Activated T-cell treated with anti-CD3 and anti-CD28 coated beads for 24 hours (primary cell): ENCODE results near the gene HOXD3.

ENCODE experiments used
- DNase-seq: peaks from one replicate; pipeline ENCODE4 v3.0.0-alpha.2; 2020; ENCODE audit warnings: low read depth

The HOXD3 gene

DNA sequence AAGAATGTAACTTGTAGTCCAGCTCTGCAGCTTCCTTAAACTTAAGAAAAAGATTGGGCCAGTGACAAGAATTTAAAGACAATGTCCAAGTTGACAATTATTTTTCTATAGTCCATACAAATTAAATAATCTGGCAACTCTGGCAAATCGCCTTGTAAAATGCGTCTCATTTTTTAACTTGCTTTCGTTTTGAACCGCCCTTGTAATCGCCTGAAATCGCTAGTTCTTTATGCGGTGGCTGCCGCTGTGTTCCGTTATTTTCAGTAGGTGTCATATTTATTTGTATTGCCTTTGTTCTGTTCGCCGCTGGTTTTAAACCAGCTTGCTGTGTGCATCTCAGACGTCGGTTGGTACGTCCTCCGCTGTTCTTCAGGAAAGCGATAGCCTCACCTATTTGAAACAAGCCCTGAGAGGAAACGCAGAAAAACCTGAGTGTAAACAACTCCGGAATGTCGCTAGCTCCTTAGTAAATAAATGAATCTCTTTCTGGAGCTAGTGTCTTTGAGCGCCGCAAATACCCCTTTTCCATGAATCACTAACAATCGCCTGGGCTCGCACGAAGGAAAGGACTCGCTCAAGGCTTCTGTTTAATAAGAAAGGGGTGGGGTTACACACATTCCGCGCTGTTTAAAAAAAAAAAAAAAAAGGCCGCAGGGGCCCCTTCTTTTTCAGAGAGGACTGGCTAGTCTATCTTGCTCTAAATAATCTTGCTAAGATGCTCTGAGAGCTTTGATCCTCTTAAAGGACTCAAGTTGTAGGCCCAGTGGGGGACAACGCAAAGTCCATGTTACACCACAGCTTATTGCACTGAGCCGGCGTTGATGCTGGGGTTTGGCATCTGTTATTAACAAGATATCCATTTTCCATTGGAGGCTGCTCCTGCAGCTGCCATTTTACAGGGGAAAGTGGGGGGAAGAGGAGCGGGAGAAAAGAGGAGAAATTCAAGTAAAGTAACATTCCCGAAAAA, 24.6 kb upstream of the HOXD3 start:
- DNase-seq: no peak

DNA sequence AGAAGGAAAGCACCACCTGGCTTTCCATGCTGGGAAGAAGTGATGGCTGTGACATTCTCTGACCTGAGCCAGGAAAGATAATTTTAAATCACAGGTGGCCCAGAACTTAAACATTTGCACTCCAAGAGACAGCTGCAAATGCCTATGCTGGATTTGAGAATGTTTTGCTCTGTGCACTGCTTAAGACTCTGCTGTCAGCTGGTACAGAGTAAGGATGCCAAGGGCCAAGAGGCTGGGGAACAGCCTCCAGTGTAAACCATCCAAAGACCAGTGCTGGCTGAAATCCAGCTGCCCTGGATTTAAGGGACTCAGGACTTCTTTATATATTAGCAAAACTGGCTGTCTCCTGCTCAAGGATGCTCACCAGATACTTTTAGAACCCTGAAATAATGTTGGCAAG, 23.7 kb upstream of the HOXD3 start:
- no peak for DNase-seq

DNA sequence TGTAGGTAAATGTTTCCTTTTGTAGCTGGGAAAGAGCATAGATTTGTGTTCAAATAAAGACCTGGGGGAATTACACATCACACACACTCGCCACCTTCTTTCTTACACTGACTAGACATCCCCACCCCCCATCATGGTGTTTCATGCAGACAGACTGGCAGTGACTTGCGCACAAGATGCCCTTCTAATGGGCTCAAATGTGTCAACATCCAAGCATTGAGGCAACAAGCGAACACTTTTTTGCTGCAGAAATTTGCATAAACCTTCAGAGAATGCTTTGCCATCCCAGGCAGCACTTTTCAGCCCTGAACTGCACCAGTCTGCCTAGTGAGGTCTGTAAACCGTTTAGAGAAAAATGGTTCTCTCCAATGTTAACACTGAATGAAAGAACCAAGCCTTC, 23.1 kb upstream of the HOXD3 start:
- DNase-seq: no peak

DNA sequence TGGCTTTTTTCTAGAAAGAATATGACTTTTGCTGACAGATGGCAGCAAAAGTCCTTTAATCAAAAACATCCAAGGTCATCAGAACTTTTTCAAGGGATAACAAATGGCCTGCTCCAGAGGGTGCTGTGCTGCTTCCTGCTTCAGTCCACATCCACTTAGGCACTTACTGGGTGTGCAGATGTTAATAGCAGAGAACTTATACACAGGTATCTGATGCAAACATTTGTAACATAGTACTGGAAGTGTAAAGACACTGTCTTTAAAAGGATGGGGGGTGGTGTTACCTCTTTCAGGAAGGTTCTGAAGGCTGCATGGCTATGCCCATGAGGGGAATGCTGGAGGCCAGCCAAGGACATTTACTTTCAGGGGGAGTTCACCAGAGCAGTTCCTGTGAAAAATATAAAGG, 22.1 kb upstream of the HOXD3 start:
- DNase-seq: no peak

DNA sequence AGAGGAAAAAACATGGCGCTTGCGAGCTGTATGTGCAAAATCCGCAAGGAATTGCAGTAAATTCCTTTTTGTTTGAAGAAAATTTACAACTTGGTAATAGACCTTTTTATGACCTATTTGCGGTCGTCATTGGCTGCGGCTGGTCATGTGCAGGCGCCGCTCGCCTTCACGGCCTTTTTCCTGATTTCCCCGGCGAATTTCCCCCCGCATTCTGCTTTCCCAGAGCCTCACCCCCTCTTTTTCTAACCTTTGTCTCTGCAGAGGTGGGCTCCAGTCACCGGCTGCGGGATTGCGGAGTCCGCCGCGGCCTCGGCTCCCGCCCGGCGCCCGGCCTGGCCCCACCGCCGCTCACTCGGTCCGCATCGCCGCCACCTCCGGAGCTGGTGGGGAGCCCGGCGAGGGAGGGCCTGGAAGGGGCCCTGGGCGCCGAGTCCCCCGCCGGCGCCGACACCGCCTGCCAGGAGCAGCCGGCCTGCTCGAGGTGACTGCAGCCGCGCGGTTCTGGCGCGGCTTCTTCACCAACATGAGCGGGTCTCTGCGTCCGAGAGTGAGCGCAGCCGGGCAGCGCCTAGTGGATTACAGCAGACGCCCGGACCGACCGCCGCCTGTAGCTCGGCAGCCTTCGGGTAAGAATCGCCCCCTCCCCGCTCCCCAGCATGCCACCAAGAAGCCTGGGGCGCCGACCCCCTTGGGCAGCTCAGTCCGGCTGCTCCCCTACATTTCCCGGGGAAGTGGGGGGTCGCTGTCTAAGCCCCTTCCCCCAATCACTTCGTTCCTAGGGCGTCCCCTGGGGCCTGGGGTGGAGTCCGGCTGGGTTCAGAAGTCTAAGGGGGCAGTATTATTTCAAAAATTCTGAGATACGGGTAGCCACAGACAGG, 20.5 kb upstream of the HOXD3 start:
- no peak for DNase-seq

DNA sequence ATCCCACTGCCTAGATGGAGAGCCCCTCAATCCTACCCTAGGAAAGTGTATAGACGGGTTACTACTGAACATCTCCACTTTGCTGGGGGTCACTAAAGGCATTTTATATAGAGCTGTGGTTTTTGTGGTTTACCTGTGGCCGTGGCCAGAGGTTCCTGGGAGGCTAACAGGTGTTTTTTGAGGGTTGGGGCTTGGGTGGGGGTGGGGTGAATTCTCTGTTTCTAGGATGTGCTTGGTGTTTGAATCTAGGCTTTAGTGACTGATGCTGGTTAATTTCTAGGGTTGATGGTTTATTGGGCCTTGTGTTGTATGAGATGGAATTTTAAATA, 19.9 kb upstream of the HOXD3 start:
- DNase-seq: no peak

DNA sequence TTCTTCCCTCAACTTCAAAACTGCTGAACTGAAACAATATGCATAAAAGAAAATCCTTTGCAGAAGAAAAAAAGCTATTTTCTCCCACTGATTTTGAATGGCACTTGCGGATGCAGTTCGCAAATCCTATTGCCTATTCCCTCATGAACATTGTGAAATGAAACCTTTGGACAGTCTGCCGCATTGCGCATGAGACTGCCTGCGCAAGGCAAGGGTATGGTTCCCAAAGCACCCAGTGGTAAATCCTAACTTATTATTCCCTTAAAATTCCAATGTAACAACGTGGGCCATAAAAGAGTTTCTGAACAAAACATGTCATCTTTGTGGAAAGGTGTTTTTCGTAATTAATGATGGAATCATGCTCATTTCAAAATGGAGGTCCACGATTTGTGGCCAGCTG, 19.2 kb upstream of the HOXD3 start:
- no peak for DNase-seq

DNA sequence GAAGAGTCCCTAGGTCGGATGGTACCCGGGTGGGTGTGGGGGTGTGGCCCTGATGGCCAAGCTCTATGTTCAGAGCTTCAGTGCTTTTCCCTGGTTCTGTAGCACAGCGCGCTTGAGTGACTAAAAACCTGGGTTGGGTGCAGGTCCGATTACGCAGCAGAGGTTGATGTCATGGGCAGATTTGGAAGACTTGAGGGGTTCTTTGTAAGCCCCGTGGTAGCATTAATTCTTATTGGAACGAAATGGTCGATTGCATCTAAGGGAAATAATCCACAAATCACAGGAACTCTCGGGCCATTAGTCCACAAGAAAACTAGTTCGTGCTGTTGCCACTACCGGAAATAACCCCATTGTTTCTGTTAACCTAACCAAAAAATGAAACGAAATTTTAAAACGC, 18.6 kb upstream of the HOXD3 start:
- no peak for DNase-seq

DNA sequence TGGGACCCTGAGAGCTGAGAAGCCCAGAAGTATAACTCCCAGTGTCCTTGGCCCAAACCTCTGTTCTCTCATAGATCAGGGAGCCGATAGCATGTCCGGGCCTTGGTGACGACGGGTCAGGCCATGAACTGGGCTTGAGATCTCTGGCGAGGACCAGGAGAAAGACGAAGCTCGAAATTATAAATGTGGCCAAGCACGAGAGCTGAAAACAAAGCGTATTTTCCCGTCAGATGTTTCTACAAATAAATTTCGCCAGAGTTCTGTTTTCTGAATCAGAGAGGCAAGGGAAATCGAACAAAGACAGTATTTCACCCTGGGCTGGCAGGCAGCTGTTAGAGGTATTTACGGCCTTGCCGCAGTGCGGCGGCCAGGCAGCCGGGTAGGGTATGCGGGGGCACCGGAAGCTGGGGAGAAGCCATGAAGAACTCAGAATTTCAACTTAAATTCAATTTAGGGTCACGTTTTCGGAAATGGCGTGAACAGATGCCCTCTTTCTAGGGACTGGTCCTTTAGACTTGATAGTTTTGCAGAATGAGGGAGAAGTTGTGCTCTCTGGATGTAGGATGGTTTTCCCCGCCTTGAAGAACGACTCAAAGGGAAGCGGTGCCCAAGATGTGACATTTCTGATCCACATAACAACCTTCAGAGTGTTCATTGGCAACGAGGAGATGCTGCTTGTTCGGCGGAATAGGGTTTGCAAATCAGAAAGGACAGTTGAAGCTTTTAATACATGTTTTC, 18.0 kb upstream of the HOXD3 start:
- no peak for DNase-seq

DNA sequence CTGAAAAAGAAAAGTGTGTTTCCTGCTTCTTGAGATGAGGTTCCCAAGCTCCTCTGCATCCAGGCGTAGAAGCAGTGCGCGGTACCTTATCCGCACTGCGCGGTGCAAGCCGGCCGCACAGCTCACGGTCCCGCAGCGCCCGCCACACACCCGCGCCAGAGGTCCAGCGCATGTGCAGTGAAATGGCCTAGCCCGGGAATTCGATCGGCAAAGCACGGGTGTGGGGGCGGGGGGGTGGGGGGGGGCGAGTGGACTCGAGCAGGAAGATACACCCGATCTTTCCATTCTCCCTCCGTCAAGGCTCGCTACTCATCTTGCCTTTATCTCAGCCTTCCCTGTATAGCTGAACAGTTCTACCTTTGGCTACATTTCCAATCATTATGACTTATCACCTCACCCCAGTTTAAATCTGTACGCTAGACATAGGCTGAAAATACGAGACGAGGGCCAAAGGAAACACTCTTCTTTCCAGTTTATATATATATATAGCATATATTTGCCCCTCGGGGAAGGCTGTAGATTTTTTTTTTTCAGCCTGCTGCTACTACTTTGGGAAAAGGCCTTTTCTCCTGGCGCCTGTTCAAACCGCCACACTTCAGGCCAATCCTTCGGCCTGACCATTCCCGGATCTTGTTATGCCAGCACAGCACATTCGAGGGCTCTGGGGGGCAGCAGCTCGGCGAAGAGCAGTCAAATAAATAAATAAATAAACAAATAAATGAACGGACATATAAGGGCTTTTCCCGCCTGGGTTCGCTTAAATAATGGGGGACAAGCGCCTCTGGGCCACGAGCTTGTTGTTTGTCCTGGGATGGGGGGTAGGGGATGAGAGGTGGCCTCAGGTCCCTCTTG, 17.2 kb upstream of the HOXD3 start:
- DNase-seq: no peak

DNA sequence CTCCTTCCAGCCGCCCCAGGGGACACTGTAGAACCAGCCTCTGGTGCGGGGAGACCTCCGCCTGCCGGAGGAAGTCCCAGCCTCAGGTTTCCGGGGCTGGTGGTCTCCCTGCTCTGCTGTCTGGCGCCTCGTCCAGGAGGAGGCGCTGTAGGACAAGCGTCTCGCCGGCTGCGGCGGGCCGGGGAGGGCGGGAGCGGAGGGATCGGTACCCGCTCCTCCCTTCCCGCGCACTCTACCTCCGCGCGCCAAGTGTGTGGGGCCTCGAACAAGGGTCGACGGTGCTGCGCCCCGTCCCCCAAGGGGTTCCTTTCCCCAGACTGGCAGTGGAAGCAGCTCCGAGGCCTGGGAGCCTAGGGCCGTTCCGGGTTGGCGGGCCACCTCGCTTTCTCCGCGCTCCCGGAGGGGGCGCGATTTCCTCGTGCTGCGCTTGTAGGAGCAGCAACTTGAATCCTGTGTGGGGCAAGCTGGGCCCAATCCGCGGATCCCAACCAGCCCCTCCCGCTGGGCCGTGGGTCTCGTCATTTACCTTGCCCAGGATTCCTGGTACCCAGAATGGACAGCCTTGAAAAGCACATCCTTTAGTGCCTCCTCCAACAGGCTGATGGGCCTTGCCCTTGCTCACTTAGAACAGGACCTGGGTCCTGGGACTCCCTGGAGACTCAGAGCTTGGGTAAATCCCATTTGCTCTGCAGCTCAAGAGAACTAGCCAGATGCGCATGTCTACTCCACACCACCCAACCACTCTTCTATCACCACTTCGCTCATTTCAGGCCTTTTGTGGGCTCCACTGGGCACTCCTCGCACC, 16.4 kb upstream of the HOXD3 start:
- peak; percentile 68 for DNase-seq

DNA sequence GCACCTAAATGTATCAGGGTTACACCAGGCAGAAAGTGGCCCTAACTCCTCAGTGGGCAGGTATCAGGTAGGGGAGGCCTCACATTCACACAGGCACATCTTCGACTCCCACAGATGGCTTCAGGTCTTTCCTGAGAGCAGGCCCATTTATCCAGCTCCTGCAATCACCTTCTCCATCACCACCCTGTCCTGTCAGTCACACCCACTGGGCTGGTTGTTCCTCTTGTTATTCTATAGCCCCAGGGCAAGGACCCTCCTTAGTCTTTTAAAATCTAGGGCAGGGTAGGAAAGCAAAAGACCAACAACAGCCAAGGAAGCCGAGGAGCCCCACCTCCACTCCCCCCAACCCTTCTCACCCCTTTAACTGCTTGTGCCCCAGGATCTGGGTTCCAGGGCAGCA, 14.8 kb upstream of the HOXD3 start:
- DNase-seq: no peak

DNA sequence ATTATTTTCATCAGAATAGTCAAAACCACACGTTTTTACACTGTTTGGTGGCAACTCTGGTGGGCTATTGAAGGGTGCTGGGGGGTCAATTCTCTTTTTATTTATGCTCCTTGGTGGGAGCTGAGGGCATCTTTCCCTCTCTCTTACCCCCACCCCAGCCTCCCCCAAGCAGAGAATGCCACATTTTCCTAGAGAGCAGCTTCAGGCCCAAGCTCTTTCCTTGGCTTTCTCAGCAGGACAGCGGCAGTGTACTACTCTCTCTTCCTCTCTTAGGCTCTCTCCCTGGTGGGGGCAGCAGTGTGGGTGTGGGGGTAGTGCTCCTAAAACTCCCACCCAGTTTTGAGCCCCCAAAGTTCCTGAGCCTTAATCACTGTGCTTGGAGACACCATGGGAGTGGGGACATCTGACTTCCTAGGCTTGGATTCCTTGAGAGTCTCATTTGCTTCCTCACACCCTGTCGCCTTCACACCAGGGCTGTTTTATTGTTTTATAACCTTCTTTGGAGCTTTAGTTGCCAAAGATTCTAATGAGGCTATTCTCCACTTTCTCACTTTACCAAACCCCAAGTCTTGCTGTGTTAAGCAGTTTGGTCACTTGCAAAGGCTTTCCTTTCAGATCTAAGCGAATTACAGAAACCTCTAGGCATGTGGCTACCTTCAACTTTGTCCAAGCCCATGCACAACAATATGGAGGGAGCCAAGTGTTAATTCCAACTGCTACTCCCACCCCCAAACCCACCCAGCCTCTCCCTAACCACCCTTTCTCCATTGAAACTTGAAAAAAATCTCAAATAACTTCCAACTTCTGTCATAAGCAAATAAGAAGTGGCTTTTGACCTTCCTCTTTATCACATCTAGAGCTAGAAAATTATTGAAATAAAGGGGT, 11.8 kb upstream of the HOXD3 start:
- DNase-seq: no peak

DNA sequence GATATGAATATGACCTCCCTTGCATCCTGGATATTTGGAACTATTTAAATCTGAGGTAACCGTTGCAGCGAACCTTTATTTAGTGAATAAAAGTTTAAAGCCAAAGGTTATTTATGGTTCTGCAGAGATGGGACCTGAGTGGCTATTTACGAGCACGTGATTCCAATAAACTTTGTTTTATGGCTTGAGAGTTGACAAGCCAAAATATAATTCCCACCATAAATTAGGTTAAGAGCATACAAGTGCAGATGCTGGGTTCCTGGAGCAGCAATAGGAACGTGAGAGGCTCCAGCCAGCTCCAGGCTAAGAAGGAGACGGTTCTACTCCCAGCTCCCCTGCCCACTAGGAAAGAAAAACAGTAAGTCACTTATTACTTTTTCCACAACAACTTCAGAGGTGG, 11.0 kb upstream of the HOXD3 start:
- no peak for DNase-seq

DNA sequence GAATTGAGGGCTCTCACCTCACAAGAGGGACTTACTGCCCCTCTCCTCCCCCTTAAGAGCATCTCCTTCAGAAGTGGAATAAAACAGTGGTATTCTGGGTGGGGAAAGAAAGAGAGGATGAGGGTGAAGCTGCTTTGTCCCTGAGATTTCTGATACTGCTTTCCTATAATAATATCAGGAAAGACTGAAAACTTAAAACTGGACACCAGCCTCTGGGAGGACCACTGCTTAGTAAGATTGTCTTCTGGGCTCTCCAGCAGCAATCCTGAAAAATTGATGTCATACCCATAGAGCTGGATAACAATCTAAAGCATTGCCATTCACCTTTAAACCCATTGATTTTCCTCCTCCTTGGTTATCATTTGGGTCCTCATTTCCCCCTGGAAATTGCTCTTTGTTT, 10.5 kb upstream of the HOXD3 start:
- no peak for DNase-seq

DNA sequence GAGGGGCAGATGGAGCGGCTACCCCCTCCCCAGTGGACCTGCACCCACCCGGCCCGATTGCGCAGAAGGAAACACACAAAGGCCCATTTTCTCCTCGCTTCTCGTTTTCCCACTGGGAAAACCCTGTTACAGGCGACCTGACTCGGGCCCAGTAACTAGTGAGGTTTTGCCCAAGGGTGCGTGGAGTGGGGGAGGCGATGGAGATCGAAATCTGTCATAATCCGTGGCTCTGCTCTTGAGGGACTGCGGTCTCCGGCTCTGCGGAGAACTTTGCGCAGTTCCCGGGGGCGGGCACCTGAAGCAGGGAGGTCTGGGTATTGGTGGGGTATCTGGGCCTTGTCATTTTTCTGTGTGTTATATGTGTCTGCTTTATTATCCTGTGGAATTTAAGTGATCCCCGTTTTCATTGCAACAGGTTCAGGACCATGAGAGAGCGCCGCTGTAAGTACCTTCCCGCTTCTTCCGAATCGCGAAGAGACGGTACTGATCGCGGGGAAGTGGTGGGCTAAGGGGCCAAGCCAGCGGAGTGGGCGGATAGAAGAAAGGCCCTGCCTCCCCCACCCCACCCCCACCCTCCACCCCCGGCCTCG, 9.8 kb upstream of the HOXD3 start:
- no peak for DNase-seq

DNA sequence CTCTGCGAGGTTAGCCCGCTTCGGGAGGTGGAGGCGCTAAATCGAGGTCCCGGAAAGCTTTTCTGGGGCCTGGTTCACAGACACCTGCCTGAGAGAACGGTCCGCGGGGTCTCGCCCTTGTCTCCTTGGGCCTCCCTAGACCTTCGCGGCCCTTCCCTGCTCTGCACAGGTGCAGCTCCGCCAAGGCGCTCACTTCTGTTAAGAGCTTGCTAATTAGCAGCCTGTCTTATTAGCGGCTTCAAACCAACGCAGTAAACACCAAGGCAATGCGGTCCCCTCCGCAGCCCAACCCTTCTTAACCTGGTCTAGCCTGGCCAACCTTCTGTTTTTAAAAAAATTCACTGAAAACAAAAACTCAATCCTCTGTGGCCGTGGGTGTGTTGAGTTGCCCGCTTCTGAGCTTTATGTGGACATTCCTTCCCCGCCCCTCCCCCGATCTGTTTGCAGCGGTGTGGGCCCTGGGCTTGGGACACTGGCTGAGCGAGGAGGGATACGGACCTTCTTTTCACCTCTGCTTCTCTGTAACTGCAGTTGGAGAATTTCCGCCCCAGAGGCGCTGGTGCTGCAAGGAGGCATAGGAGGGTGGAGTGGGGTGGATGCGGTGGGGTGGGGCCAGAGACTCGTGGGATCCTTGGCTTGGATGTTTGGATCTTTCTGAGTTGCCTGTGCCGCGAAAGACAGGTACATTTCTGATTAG, 9.2 kb upstream of the HOXD3 start:
- no peak for DNase-seq

DNA sequence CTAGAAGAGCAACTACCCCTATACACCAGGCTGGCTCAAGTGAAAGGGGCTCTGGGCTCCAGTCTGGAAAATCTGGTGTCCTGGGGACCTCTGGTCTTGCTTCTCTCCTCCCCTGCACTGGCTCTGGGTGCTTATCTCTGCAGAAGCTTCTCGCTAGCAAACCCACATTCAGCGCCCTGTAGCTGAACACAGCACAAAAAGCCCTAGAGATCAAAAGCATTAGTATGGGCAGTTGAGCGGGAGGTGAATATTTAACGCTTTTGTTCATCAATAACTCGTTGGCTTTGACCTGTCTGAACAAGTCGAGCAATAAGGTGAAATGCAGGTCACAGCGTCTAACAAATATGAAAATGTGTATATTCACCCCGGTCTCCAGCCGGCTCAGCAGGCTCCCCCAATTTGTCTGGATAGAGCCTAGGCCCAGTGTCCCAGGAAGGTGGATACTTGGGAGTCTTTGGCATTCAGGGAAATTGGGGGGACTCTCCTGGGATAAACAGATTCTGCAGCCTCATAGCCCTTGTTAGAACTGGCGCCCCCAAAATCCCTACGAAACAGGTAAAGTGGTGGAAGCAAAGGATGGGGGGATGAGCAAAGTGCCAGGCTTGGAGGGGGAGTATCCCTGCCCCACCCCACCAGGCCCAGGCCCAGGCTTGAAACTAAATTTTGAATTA, 8.2 kb upstream of the HOXD3 start:
- DNase-seq: no peak
